Smooth muscle cell (in vitro differentiated cells): ENCODE data around the gene ZNF70. TPM values are rescaled to one million over a fixed set of nuclear protein-coding genes. Genes with fewer than 3 reads are reported as not detected.

Source experiments
- DNase-seq: peaks from one replicate; lab custom pipeline; 2025; ENCODE audit not compliant: unreplicated experiment; lab: John Stamatoyannopoulos, UW
- H2AFZ ChIP-seq: fragments of 200-600 bp; sonication (generic); 2 replicates; pipeline ENCODE4 v1.6.0; 2016; ENCODE audit warnings: antibody characterized with exemption, low read depth, mild to moderate bottlenecking
- H3F3A ChIP-seq: fragments of 200-600 bp; sonication (generic); 2 replicates; pipeline ENCODE4 v1.6.0; 2017; ENCODE audit warnings: antibody characterized with exemption, low read depth
- H3K27ac ChIP-seq: fragments of 200-600 bp; sonication (generic); 2 replicates; pipeline ENCODE4 v1.5.1; 2016; ENCODE audit warnings: low read depth, mild to moderate bottlenecking
- H3K27me3 ChIP-seq: fragments of 200-600 bp; sonication (generic); 2 replicates; pipeline ENCODE4 v1.6.1; 2016; ENCODE audit warnings: low read depth, mild to moderate bottlenecking
- H3K36me3 ChIP-seq: fragments of 200-600 bp; sonication (generic); 2 replicates; pipeline ENCODE4 v1.5.1; 2016; ENCODE audit warnings: low read depth
- H3K4me1 ChIP-seq: fragments of 200-600 bp; sonication (generic); 2 replicates; pipeline ENCODE4 v1.5.1; 2016; ENCODE audit warnings: low read depth
- H3K4me2 ChIP-seq: fragments of 200-600 bp; sonication (generic); 2 replicates; pipeline ENCODE4 v1.6.0; 2016; ENCODE audit warnings: mild to moderate bottlenecking
- H3K4me3 ChIP-seq: fragments of 200-600 bp; sonication (generic); 2 replicates; pipeline ENCODE4 v1.5.1; 2016; ENCODE audit warnings: mild to moderate bottlenecking
- H3K79me2 ChIP-seq: fragments of 200-600 bp; sonication (generic); 2 replicates; pipeline ENCODE4 v1.6.0; 2016; ENCODE audit warnings: low read depth, mild to moderate bottlenecking
- H3K9ac ChIP-seq: fragments of 200-600 bp; sonication (generic); 2 replicates; pipeline ENCODE4 v1.6.0; 2016; ENCODE audit warnings: low read depth
- H3K9me3 ChIP-seq: fragments of 200-600 bp; sonication (generic); replicated peaks from 2 replicates; pipeline ENCODE4 v1.5.1; 2016; ENCODE audit warnings: low read depth
- H4K20me1 ChIP-seq: fragments of 200-600 bp; sonication (generic); 2 replicates; pipeline ENCODE4 v1.6.0; 2016; ENCODE audit warnings: low read depth
- WGBS: methylation state at CpG from one replicate; pipeline ENCODE4 v1.1.7; 2016; ENCODE audit warnings: low lambda C conversion rate; 5-methylcytosine and 5-hydroxymethylcytosine counted together
- polyA plus RNA-seq: library from polyadenylated mRNA; unstranded; fragments of >200 nt; fragmentation: Nextera tagmentation; extraction: Ambion mirVana; gene quantifications from 2 replicates; pipeline ENCODE4 v1.2.1, GENCODE V29; 2016
- total RNA-seq: library from RNA; depleted of rRNA; stranded (reverse); fragments of >200 nt; gene quantifications from 2 replicates; pipeline ENCODE4 v1.2.3, GENCODE V29; 2014
- TF ChIP-seq, protein P1 (sequence below): fragments of 200-600 bp; sonication (generic); IDR thresholded peaks from 2 replicates; pipeline ENCODE4 v1.5.1; 2017; ENCODE audit warnings: borderline replicate concordance, mild to moderate bottlenecking, antibody characterized with exemption; ENCODE audit not compliant: insufficient read depth, poor library complexity, severe bottlenecking

ZNF70 gene
- total and polyA plus RNA-seq, 2 experiments from 2014 or later = 2.4 to 6.9 TPM

GRCh38 chr22:23763954-23764353, 13.0 kb upstream of the ZNF70 start:
- TF ChIP-seq, protein P1, sequence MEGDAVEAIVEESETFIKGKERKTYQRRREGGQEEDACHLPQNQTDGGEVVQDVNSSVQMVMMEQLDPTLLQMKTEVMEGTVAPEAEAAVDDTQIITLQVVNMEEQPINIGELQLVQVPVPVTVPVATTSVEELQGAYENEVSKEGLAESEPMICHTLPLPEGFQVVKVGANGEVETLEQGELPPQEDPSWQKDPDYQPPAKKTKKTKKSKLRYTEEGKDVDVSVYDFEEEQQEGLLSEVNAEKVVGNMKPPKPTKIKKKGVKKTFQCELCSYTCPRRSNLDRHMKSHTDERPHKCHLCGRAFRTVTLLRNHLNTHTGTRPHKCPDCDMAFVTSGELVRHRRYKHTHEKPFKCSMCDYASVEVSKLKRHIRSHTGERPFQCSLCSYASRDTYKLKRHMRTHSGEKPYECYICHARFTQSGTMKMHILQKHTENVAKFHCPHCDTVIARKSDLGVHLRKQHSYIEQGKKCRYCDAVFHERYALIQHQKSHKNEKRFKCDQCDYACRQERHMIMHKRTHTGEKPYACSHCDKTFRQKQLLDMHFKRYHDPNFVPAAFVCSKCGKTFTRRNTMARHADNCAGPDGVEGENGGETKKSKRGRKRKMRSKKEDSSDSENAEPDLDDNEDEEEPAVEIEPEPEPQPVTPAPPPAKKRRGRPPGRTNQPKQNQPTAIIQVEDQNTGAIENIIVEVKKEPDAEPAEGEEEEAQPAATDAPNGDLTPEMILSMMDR = no peak
- Histone ChIP-seq H3F3A (no peaks in the 10 kb centered on the region), H4K20me1 (peaks cover 19% of the 10 kb centered on the region), H3K4me3 (no peak overlapping the region), H3K36me3 (no peaks in the 10 kb centered on the region), H3K27me3 (no peaks in the 10 kb centered on the region), H3K27ac (no peak overlapping the region), H2AFZ (no peak overlapping the region), H3K9ac (no peak overlapping the region), H3K4me1 (peaks cover 16% of the 10 kb centered on the region), H3K4me2 (peak overlapping the region; percentile 73), H3K79me2 (no peaks in the 10 kb centered on the region), H3K9me3 (no peaks in the 10 kb centered on the region)
- WGBS = 84% methylated on average over 7 of the region's 7 CpGs
- no peak for DNase-seq

GRCh38 chr22:23763579-23763945, 12.7 kb upstream of the ZNF70 start:
- H3F3A ChIP-seq = no peaks in the 10 kb centered on the region
- H3K27ac ChIP-seq = no peak overlapping the region
- peak overlapping the region; percentile 73 for H3K4me2 ChIP-seq
- peaks cover 19% of the 10 kb centered on the region for H4K20me1 ChIP-seq
- WGBS = 40% methylated on average over 15 of the region's 17 CpGs
- no peak for DNase-seq
- TF ChIP-seq, protein P1 = no peak
- peaks cover 16% of the 10 kb centered on the region for H3K4me1 ChIP-seq
- H3K79me2 ChIP-seq = no peaks in the 10 kb centered on the region
- no peaks in the 10 kb centered on the region for H3K36me3 ChIP-seq
- no peak overlapping the region for H3K9ac ChIP-seq
- H3K4me3 ChIP-seq = no peak overlapping the region
- no peaks in the 10 kb centered on the region for H3K9me3 ChIP-seq
- no peaks in the 10 kb centered on the region for H3K27me3 ChIP-seq
- H2AFZ ChIP-seq = no peak overlapping the region

- peaks cover 19% of the 10 kb centered on the region for H4K20me1 ChIP-seq
- no peaks in the 10 kb centered on the region for H3F3A ChIP-seq
- no peaks in the 10 kb centered on the region for H3K27me3 ChIP-seq
- WGBS = 66% methylated on average over 23 of the region's 23 CpGs
- TF ChIP-seq, protein P1 = no peak
- H3K9me3 ChIP-seq = no peaks in the 10 kb centered on the region
- no peaks in the 10 kb centered on the region for H3K36me3 ChIP-seq
- H3K27ac ChIP-seq = no peak within 1 kb of the TSS
- no peak for DNase-seq
- H3K9ac ChIP-seq = no peak within 1 kb of the TSS
- H3K4me2 ChIP-seq = peak within 1 kb of the TSS; percentile 73
- no peak within 1 kb of the TSS for H3K4me3 ChIP-seq
- H2AFZ ChIP-seq = no peak within 1 kb of the TSS
- H3K79me2 ChIP-seq = no peaks in the 10 kb centered on the region
- peaks cover 16% of the 10 kb centered on the region for H3K4me1 ChIP-seq
Measured at GRCh38 chr22:23762842-23763578, 12.1 kb upstream of the ZNF70 start, which contains the start of gene C22orf15. TSS of gene C22orf15 (plus strand) at chr22:23762990. CDS start at chr22:23763307, 317 bp downstream.

- Histone ChIP-seq H3K36me3 (no peaks in the 10 kb centered on the region), H3K27me3 (no peaks in the 10 kb centered on the region), H3K79me2 (no peaks in the 10 kb centered on the region), H2AFZ (no peak overlapping the region), H3K4me2 (no peak overlapping the region), H3K9me3 (no peaks in the 10 kb centered on the region), H3K27ac (no peak overlapping the region), H3K9ac (no peak overlapping the region), H3F3A (no peaks in the 10 kb centered on the region), H3K4me1 (peaks cover 10% of the 10 kb centered on the region), H3K4me3 (no peak overlapping the region), H4K20me1 (peaks cover 4% of the 10 kb centered on the region)
- TF ChIP-seq, protein P1 = no peak
- DNase-seq = no peak
- WGBS = 86% methylated on average over 6 of the region's 6 CpGs
Measured at GRCh38 chr22:23760056-23760455, 9.1 kb upstream of the ZNF70 start.
